ENCODE results near the gene PGLYRP4.

PGLYRP4 gene

DNA sequence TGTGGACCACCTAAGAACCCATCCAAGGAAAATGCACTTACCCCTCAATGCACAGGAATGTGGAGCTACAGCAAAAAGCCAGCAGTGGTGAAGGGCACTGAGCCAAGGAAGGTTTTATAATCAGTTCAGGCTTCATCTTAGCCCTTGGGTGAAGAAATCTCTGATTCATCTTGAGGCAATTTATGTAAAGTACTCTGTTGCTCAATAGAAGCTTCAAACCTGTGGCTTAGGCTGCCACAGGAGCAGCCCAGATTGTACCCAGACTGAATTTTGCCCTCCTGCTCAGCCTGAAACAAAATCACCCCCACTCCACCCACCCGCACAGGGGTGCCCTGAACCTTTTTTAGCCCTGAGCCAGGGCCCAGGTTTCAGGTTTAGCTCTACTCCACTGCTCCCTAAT lies 26.9 kb upstream of the PGLYRP4 start, which contains the start of gene S100A12:
Gene S100A12, minus strand, starts transcription at position 111 of the 400 bp plus-strand sequence. CDS start 1,029 bp downstream, outside the sequence.
- no peak within 1 kb of the TSS for H3K4me3 ChIP-seq (ENCODE audit: low read depth in 1 of 2, low read length in 2 of 2)
- no peaks in the 10 kb centered on the region for H3K4me1 ChIP-seq (ENCODE audit: control insufficient read depth in 1 of 2, insufficient read depth in 2 of 2, low read length in 2 of 2)
- no peak within 1 kb of the TSS for H3K9ac ChIP-seq (ENCODE audit: low read depth in 1 of 2, low read length in 2 of 2)
- H3K36me3 ChIP-seq (ENCODE audit: control insufficient read depth in 1 of 2, insufficient read depth in 2 of 2, low read length in 2 of 2), result no peaks in the 10 kb centered on the region
- no peak within 1 kb of the TSS for H3K27ac ChIP-seq (ENCODE audit: low read depth, low read length)
- no peaks in the 10 kb centered on the region for H3K9me3 ChIP-seq (ENCODE audit: control insufficient read depth in 1 of 2, low read length in 2 of 2)
- H3K27me3 ChIP-seq (ENCODE audit: control insufficient read depth in 1 of 2, insufficient read depth in 2 of 2, low read length in 2 of 2), result peaks cover 0 to 6% of the 10 kb centered on the region in 2 donors

DNA sequence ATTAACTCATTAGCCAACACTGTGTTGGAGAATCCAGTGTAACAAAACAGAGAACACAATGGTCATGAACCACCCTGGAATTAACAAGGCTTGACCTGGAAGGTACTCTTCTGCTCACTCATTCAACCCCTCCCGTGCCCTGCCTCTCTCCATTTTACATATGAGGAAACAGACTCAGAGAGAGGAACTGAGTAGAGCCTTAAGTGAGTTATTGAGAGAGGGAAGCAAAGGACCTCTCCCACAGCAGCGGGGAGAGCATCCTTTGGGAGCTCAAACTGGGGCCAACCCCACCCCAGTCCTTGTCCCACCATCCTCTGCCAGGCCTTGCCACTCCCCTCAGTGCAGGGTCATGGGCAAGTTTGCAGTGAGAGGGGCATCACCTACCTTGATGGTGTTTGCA lies 25.4 kb upstream of the PGLYRP4 start:
- H3K4me3 ChIP-seq (ENCODE audit: low read depth in 1 of 2, low read length in 2 of 2), result no peak overlapping the region

GRCh38 chr1:153372571-153372970 lies 23.9 kb upstream of the PGLYRP4 start:
- Histone ChIP-seq H3K4me1 (ENCODE audit: control insufficient read depth in 1 of 2, insufficient read depth in 2 of 2, low read length in 2 of 2) (no peaks in the 10 kb centered on the region), H3K36me3 (ENCODE audit: control insufficient read depth in 1 of 2, insufficient read depth in 2 of 2, low read length in 2 of 2) (no peaks in the 10 kb centered on the region), H3K9ac (ENCODE audit: low read depth in 1 of 2, low read length in 2 of 2) (no peak overlapping the region), H3K4me3 (ENCODE audit: low read depth in 1 of 2, low read length in 2 of 2) (no peak overlapping the region), H3K27ac (ENCODE audit: low read depth, low read length) (no peak overlapping the region), H3K9me3 (ENCODE audit: control insufficient read depth in 1 of 2, low read length in 2 of 2) (no peaks in the 10 kb centered on the region), H3K27me3 (ENCODE audit: control insufficient read depth in 1 of 2, insufficient read depth in 2 of 2, low read length in 2 of 2) (peaks cover 0 to 6% of the 10 kb centered on the region in 2 donors)

More for the DNA sequence above, 25.4 kb upstream of the PGLYRP4 start:
- H3K27ac ChIP-seq (ENCODE audit: low read depth, low read length), result no peak overlapping the region
- H3K27me3 ChIP-seq (ENCODE audit: control insufficient read depth in 1 of 2, insufficient read depth in 2 of 2, low read length in 2 of 2), result peaks cover 0 to 6% of the 10 kb centered on the region in 2 donors
- H3K9ac ChIP-seq (ENCODE audit: low read depth in 1 of 2, low read length in 2 of 2), result no peak overlapping the region
- no peaks in the 10 kb centered on the region for H3K9me3 ChIP-seq (ENCODE audit: control insufficient read depth in 1 of 2, low read length in 2 of 2)
- H3K36me3 ChIP-seq (ENCODE audit: control insufficient read depth in 1 of 2, insufficient read depth in 2 of 2, low read length in 2 of 2), result no peaks in the 10 kb centered on the region
- no peaks in the 10 kb centered on the region for H3K4me1 ChIP-seq (ENCODE audit: control insufficient read depth in 1 of 2, insufficient read depth in 2 of 2, low read length in 2 of 2)

GRCh38 chr1:153371231-153371630 lies 22.6 kb upstream of the PGLYRP4 start:
- Histone ChIP-seq H3K27me3 (ENCODE audit: control insufficient read depth in 1 of 2, insufficient read depth in 2 of 2, low read length in 2 of 2) (peaks cover 0 to 3% of the 10 kb centered on the region in 2 donors), H3K4me1 (ENCODE audit: control insufficient read depth in 1 of 2, insufficient read depth in 2 of 2, low read length in 2 of 2) (no peaks in the 10 kb centered on the region), H3K9me3 (ENCODE audit: control insufficient read depth in 1 of 2, low read length in 2 of 2) (no peaks in the 10 kb centered on the region), H3K27ac (ENCODE audit: low read depth, low read length) (no peak overlapping the region), H3K4me3 (ENCODE audit: low read depth in 1 of 2, low read length in 2 of 2) (no peak overlapping the region), H3K36me3 (ENCODE audit: control insufficient read depth in 1 of 2, insufficient read depth in 2 of 2, low read length in 2 of 2) (no peaks in the 10 kb centered on the region), H3K9ac (ENCODE audit: low read depth in 1 of 2, low read length in 2 of 2) (no peak overlapping the region)

DNA sequence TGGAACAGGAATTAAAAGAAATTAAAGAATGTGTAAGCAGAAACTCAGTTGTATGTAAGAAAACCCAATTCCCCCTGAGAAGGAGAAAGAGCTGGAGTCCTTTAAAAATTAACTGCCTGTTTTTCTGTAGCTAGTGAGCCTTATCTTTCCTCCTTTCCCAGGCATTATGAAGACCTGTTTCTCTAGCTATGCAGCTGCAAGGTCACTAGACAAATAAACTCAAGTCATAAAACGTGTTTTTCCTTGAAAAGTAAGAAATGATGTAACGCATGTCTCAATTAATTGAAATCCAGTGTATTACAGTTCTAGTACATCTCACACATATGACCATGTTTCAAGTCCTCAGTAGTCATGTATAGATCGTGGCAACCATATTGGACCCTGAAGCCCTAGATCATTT lies 21.5 kb upstream of the PGLYRP4 start:
- no peaks in the 10 kb centered on the region for H3K36me3 ChIP-seq (ENCODE audit: control insufficient read depth in 1 of 2, insufficient read depth in 2 of 2, low read length in 2 of 2)
- peaks cover 0 to 3% of the 10 kb centered on the region in 2 donors for H3K27me3 ChIP-seq (ENCODE audit: control insufficient read depth in 1 of 2, insufficient read depth in 2 of 2, low read length in 2 of 2)
- H3K4me3 ChIP-seq (ENCODE audit: low read depth in 1 of 2, low read length in 2 of 2), result no peak overlapping the region
- no peak overlapping the region for H3K27ac ChIP-seq (ENCODE audit: low read depth, low read length)
- no peaks in the 10 kb centered on the region for H3K9me3 ChIP-seq (ENCODE audit: control insufficient read depth in 1 of 2, low read length in 2 of 2)
- H3K9ac ChIP-seq (ENCODE audit: low read depth in 1 of 2, low read length in 2 of 2), result no peak overlapping the region
- H3K4me1 ChIP-seq (ENCODE audit: control insufficient read depth in 1 of 2, insufficient read depth in 2 of 2, low read length in 2 of 2), result no peaks in the 10 kb centered on the region

GRCh38 chr1:153368495-153368894 lies 19.9 kb upstream of the PGLYRP4 start:
- Histone ChIP-seq H3K4me3 (ENCODE audit: low read depth in 1 of 2, low read length in 2 of 2) (no peak overlapping the region), H3K9me3 (ENCODE audit: control insufficient read depth in 1 of 2, low read length in 2 of 2) (no peaks in the 10 kb centered on the region), H3K27ac (ENCODE audit: low read depth, low read length) (no peak overlapping the region), H3K9ac (ENCODE audit: low read depth in 1 of 2, low read length in 2 of 2) (no peak overlapping the region), H3K27me3 (ENCODE audit: control insufficient read depth in 1 of 2, insufficient read depth in 2 of 2, low read length in 2 of 2) (peaks cover 0 to 3% of the 10 kb centered on the region in 2 donors), H3K4me1 (ENCODE audit: control insufficient read depth in 1 of 2, insufficient read depth in 2 of 2, low read length in 2 of 2) (no peaks in the 10 kb centered on the region), H3K36me3 (ENCODE audit: control insufficient read depth in 1 of 2, insufficient read depth in 2 of 2, low read length in 2 of 2) (no peaks in the 10 kb centered on the region)

DNA sequence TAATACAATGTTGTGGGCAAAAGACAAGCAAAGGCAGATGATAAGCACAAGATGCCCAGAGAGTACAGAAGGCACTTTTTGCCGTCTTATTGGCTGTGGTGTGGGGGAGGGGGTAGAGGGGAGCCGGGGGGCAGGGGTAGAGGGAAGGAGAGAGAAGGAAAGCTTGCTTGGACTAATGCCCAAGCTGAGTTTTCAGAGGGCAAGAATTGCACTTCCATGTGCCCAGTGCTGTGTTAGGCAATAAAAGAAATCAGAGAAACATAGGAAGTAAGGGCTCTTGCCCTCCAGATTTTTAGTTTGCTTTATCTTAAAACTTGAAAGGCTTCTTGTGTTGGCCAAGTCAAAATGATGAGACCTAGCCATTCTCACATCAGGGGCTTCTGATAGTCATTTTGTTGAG lies 18.4 kb upstream of the PGLYRP4 start:
- no peak overlapping the region for H3K9ac ChIP-seq (ENCODE audit: low read depth in 1 of 2, low read length in 2 of 2)
- no peaks in the 10 kb centered on the region for H3K9me3 ChIP-seq (ENCODE audit: control insufficient read depth in 1 of 2, low read length in 2 of 2)
- H3K4me1 ChIP-seq (ENCODE audit: control insufficient read depth in 1 of 2, insufficient read depth in 2 of 2, low read length in 2 of 2), result no peaks in the 10 kb centered on the region
- H3K27ac ChIP-seq (ENCODE audit: low read depth, low read length), result no peak overlapping the region
- peaks cover 0 to 3% of the 10 kb centered on the region in 2 donors for H3K27me3 ChIP-seq (ENCODE audit: control insufficient read depth in 1 of 2, insufficient read depth in 2 of 2, low read length in 2 of 2)
- no peak overlapping the region for H3K4me3 ChIP-seq (ENCODE audit: low read depth in 1 of 2, low read length in 2 of 2)
- no peaks in the 10 kb centered on the region for H3K36me3 ChIP-seq (ENCODE audit: control insufficient read depth in 1 of 2, insufficient read depth in 2 of 2, low read length in 2 of 2)

DNA sequence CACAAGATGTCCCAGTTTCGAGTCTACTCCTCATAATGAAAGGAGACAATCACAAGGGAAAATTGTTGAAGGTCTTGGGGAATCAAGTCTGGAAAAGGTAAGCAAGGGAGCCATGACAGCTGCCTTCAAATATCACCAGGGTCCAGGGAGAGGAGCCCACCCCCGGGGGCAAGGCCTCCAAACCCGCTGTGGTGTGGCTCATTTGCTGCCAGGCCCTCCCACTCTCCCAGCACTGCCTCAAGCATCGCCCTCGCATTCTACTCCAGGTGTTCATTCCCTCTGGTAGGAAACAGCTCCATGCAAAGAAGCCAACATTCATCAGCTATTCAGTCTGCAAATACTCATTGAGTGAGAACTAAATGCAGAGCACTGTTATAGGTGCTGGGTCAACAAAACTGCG lies 17.6 kb upstream of the PGLYRP4 start:
- no peaks in the 10 kb centered on the region for H3K4me1 ChIP-seq (ENCODE audit: control insufficient read depth in 1 of 2, insufficient read depth in 2 of 2, low read length in 2 of 2)
- no peak overlapping the region for H3K27ac ChIP-seq (ENCODE audit: low read depth, low read length)
- no peak overlapping the region for H3K9ac ChIP-seq (ENCODE audit: low read depth in 1 of 2, low read length in 2 of 2)
- H3K27me3 ChIP-seq (ENCODE audit: control insufficient read depth in 1 of 2, insufficient read depth in 2 of 2, low read length in 2 of 2), result peaks cover 0 to under 1% of the 10 kb centered on the region in 2 donors
- no peaks in the 10 kb centered on the region for H3K9me3 ChIP-seq (ENCODE audit: control insufficient read depth in 1 of 2, low read length in 2 of 2)
- H3K36me3 ChIP-seq (ENCODE audit: control insufficient read depth in 1 of 2, insufficient read depth in 2 of 2, low read length in 2 of 2), result no peaks in the 10 kb centered on the region
- no peak overlapping the region for H3K4me3 ChIP-seq (ENCODE audit: low read depth in 1 of 2, low read length in 2 of 2)

- no peaks in the 10 kb centered on the region for H3K27me3 ChIP-seq (ENCODE audit: control insufficient read depth in 1 of 2, insufficient read depth in 2 of 2, low read length in 2 of 2)
- peaks cover 0 to under 1% of the 10 kb centered on the region in 2 donors for H3K4me1 ChIP-seq (ENCODE audit: control insufficient read depth in 1 of 2, insufficient read depth in 2 of 2, low read length in 2 of 2)
- no peak overlapping the region for H3K27ac ChIP-seq (ENCODE audit: low read depth, low read length)
- no peak overlapping the region for H3K9ac ChIP-seq (ENCODE audit: low read depth in 1 of 2, low read length in 2 of 2)
- no peaks in the 10 kb centered on the region for H3K9me3 ChIP-seq (ENCODE audit: control insufficient read depth in 1 of 2, low read length in 2 of 2)
- no peak overlapping the region for H3K4me3 ChIP-seq (ENCODE audit: low read depth in 1 of 2, low read length in 2 of 2)
- no peaks in the 10 kb centered on the region for H3K36me3 ChIP-seq (ENCODE audit: control insufficient read depth in 1 of 2, insufficient read depth in 2 of 2, low read length in 2 of 2)
These were observed 17.1 kb upstream of the PGLYRP4 start for GRCh38 chr1:153365696-153366095.

- no peak overlapping the region for H3K4me3 ChIP-seq (ENCODE audit: low read depth in 1 of 2, low read length in 2 of 2)
- no peaks in the 10 kb centered on the region for H3K36me3 ChIP-seq (ENCODE audit: control insufficient read depth in 1 of 2, insufficient read depth in 2 of 2, low read length in 2 of 2)
- H3K27ac ChIP-seq (ENCODE audit: low read depth, low read length), result no peak overlapping the region
- no peaks in the 10 kb centered on the region for H3K27me3 ChIP-seq (ENCODE audit: control insufficient read depth in 1 of 2, insufficient read depth in 2 of 2, low read length in 2 of 2)
- no peak overlapping the region for H3K9ac ChIP-seq (ENCODE audit: low read depth in 1 of 2, low read length in 2 of 2)
- no peaks in the 10 kb centered on the region for H3K9me3 ChIP-seq (ENCODE audit: control insufficient read depth in 1 of 2, low read length in 2 of 2)
- H3K4me1 ChIP-seq (ENCODE audit: control insufficient read depth in 1 of 2, insufficient read depth in 2 of 2, low read length in 2 of 2), result peaks cover 0 to 4% of the 10 kb centered on the region in 2 donors
These were observed 16.4 kb upstream of the PGLYRP4 start for GRCh38 chr1:153364766-153365666.
